HepG2 (cell line): ENCODE data around the gene ZBTB32. TPM values are rescaled to one million over a fixed set of nuclear protein-coding genes. Genes with fewer than 3 reads are reported as not detected.
A peak's percentile ranks its signal among the peaks of the same experiment; 100 is the strongest.

Source experiments
- ATAC-seq: fragments of 200-7000 bp; cut with Tn5 transposase; 3 replicates; pipeline ENCODE4 v1.9.1; 2020; ENCODE audit warnings: mild to moderate bottlenecking, moderate library complexity
- BruUV-seq: library from RNA; stranded (reverse); fragments of 400-500 nt; replicated peaks from 2 replicates; lab custom pipeline; 2021; lab: Mats Ljungman, UMichigan
- CTCF ChIA-PET: fragments of 300-600 bp; formaldehyde crosslinking; extraction: SDS; loops from one replicate; lab custom pipeline; 2021; ENCODE audit warnings: low total read pairs, inconsistent platforms, low intra/inter-chr PET ratio; lab: Yijun Ruan, JAX
- POLR2A ChIA-PET: fragments of 350-600 bp; sonication (Branson Sonifier 250); formaldehyde crosslinking; loops from one replicate; lab custom pipeline; 2020; ENCODE audit warnings: antibody characterized with exemption, inconsistent platforms; lab: Yijun Ruan, JAX
- DNase-seq: peaks from one replicate; pipeline ENCODE4 v3.0.0-alpha.2; 2015; ENCODE audit warnings: low spot score
- FAIRE-seq: peaks from 3 replicates; lab custom pipeline; 2011; peaks lifted over from hg19 to GRCh38; lab: Jason Lieb, UNC
- H2AFZ ChIP-seq: one replicate; pipeline ENCODE4 v1.6.1; 2011; ENCODE audit warnings: low read length, inconsistent platforms
- H3K27ac ChIP-seq: fragments of 300-600 bp; 3 replicates; pipeline ENCODE4 v1.8.0; 2011; ENCODE audit warnings: mixed run types, mild to moderate bottlenecking, mixed read lengths, low read length, inconsistent platforms; ENCODE audit not compliant: insufficient read depth; ENCODE audit errors: extremely low read length
- H3K27me3 ChIP-seq, 2 experiments: fragments of 200-600 bp in 1 of 2; 2 replicates in 1 of 2; 3 replicates in 1 of 2; pipeline versions ENCODE4 v1.6.0 to v1.8.0; 2011; ENCODE audit warnings: low read length in 2 of 2, mild to moderate bottlenecking in 2 of 2, moderate library complexity in 2 of 2, inconsistent platforms in 1 of 2; ENCODE audit not compliant: insufficient read depth in 2 of 2, control insufficient read depth in 1 of 2
- H3K36me3 ChIP-seq, 2 experiments: fragments of 200-600 bp in 1 of 2; replicated peaks in 1 of 2; 2 replicates in 1 of 2; 3 replicates in 1 of 2; pipeline versions ENCODE4 v1.5.1 to v1.8.0; 2011; ENCODE audit warnings: low read length in 2 of 2, inconsistent platforms in 1 of 2; ENCODE audit not compliant: insufficient read depth in 2 of 2, control insufficient read depth in 1 of 2
- H3K4me1 ChIP-seq: 2 replicates; pipeline ENCODE4 v1.5.1; 2012; ENCODE audit warnings: low read length, inconsistent platforms; ENCODE audit not compliant: insufficient read depth
- H3K4me2 ChIP-seq: 2 replicates; pipeline ENCODE4 v1.6.0; 2011; ENCODE audit warnings: low read depth, low read length, inconsistent platforms
- H3K4me3 ChIP-seq, 3 experiments: fragments of 200-600 bp in 1 of 3; sonication (generic), shearing (Covaris generic) in 1 of 3; replicated peaks in 1 of 3; 2 replicates each; pipeline ENCODE4 v1.5.1; 2011 to 2016; ENCODE audit warnings: low read length in 3 of 3, inconsistent platforms in 2 of 3, low read depth in 2 of 3, mild to moderate bottlenecking in 2 of 3, control low read depth in 1 of 3, mixed read lengths in 1 of 3; ENCODE audit not compliant: insufficient read depth in 1 of 3
- H3K79me2 ChIP-seq: one replicate; pipeline ENCODE4 v1.6.1; 2011; ENCODE audit warnings: low read length, inconsistent platforms; ENCODE audit not compliant: insufficient read depth
- H3K9ac ChIP-seq: 2 replicates; pipeline ENCODE4 v1.6.0; 2011; ENCODE audit warnings: mild to moderate bottlenecking, low read depth, low read length, inconsistent platforms; ENCODE audit not compliant: insufficient read depth
- H3K9me3 ChIP-seq: 2 replicates; pipeline ENCODE4 v1.5.1; 2012; ENCODE audit warnings: mild to moderate bottlenecking, low read length
- H4K20me1 ChIP-seq: 2 replicates; pipeline ENCODE4 v1.6.0; 2011; ENCODE audit warnings: inconsistent platforms, mild to moderate bottlenecking, low read length, moderate library complexity; ENCODE audit not compliant: insufficient read depth
- ARNTL ChIP-seq: sonication (generic); formaldehyde crosslinking; IDR thresholded peaks from 2 replicates; pipeline ENCODE4 v1.4.0; 2020; ENCODE audit warnings: mild to moderate bottlenecking, missing genetic modification reagents
- EZH2 ChIP-seq: conservative IDR thresholded peaks from 2 replicates; pipeline ENCODE4 v1.6.1; 2012; ENCODE audit warnings: mild to moderate bottlenecking, low read depth, low read length, moderate library complexity
- HMGXB4 ChIP-seq, 2 experiments: sonication (generic) in 1 of 2; formaldehyde crosslinking in 1 of 2; IDR thresholded peaks; 2 replicates each; pipeline versions ENCODE4 v1.4.0 to v1.6.1; 2018 to 2020; ENCODE audit warnings: missing genetic modification reagents in 2 of 2, borderline replicate concordance in 1 of 2, low read depth in 1 of 2, mild to moderate bottlenecking in 1 of 2, missing biosample characterization in 1 of 2
- NFKB2 ChIP-seq: sonication (generic); formaldehyde crosslinking; IDR thresholded peaks from 2 replicates; pipeline ENCODE4 v1.4.0; 2020; ENCODE audit warnings: missing genetic modification reagents, borderline replicate concordance
- PHB2 ChIP-seq: fragments of 450-650 bp; IDR thresholded peaks from 2 replicates; pipeline ENCODE4 v1.6.1; 2018; ENCODE audit not compliant: partially characterized antibody
- SP5 ChIP-seq: IDR thresholded peaks from 2 replicates; pipeline ENCODE4 v1.6.1; 2016; ENCODE audit warnings: low read depth, borderline replicate concordance
- ZHX2 ChIP-seq, 2 experiments: sonication (generic) in 1 of 2; formaldehyde crosslinking in 1 of 2; IDR thresholded peaks; 2 replicates each; pipeline versions ENCODE4 v1.6.1 to v1.9.0; 2014 to 2022; ENCODE audit warnings: antibody characterized with exemption in 1 of 2, borderline replicate concordance in 1 of 2, inconsistent platforms in 1 of 2, low read depth in 1 of 2, missing genetic modification reagents in 1 of 2
- ZNF275 ChIP-seq: sonication (generic); formaldehyde crosslinking; IDR thresholded peaks from 2 replicates; pipeline ENCODE4 v1.8.0; 2022; ENCODE audit warnings: missing genetic modification reagents, mild to moderate bottlenecking, inconsistent platforms, borderline replicate concordance
- WGBS: methylation state at CpG from one replicate; pipeline ENCODE4 v1.1.6; 2017; ENCODE audit warnings: low lambda C conversion rate; 5-methylcytosine and 5-hydroxymethylcytosine counted together
- in situ Hi-C: cut with HindIII; loops from 2 replicates; pipeline ENCODE4 v1.10.0; 2017; ENCODE audit warnings: low pct_unique_long_range_greater_than_20kb; ENCODE audit not compliant: extremely low pct_ligation_motif_present
- intact Hi-C: fragments of 100-400 bp; cut with micrococcal nuclease; formaldehyde crosslinking; loops from one replicate; pipeline ENCODE4 v1.10.0; 2022; ENCODE audit not compliant: unreplicated experiment
- polyA plus RNA-seq, 8 experiments: library from polyadenylated mRNA; depleted of rRNA in 3 of 8; stranded (reverse) in 7 of 8; unstranded in 1 of 8; fragments of >200 nt; fragmentation: Illumina TruSeq in 4 of 8; extraction: Trizol in 4 of 8; gene quantifications; 2 replicates each; pipeline versions ENCODE4 v1.2.1 to v1.2.3, GENCODE V29; 2011 to 2016; ENCODE audit warnings: low read depth in 4 of 8, missing spikeins in 1 of 8, mixed read lengths in 1 of 8; ENCODE audit not compliant: insufficient read depth in 1 of 8
- total RNA-seq, 5 experiments: library from RNA; depleted of rRNA; stranded (reverse); fragments of >200 nt; fragmentation: Illumina TruSeq; extraction: Trizol; gene quantifications; 2 replicates each; pipeline ENCODE4 v1.2.3, GENCODE V29; 2016; ENCODE audit warnings: low read depth in 1 of 5

The ZBTB32 gene
- total and polyA plus RNA-seq, 2 of the 13 experiments (the other 11 are each of a cell fraction or from before 2014, with no cell fraction given), result not detected

GRCh38 chr19:35719402-35720162 lies 15.2 kb downstream of the ZBTB32 start:
- DNase-seq (peak; percentile 89), ATAC-seq (peak; percentile 53), FAIRE-seq (peak; percentile 92)
- H3K27me3 ChIP-seq, result no peaks in the 10 kb centered on the region
- H3K9ac ChIP-seq, result peak overlapping the region; percentile 88
- no peaks in the 10 kb centered on the region for H3K9me3 ChIP-seq
- H3K4me1 ChIP-seq, result peaks cover 28% of the 10 kb centered on the region
- TSS peak; percentile 44 for BruUV-seq
- H4K20me1 ChIP-seq, result peaks cover 8% of the 10 kb centered on the region
- peak overlapping the region; percentile 84 for H3K4me2 ChIP-seq
- 30% methylated on average over 27 of the region's 32 CpGs for WGBS
- H3K4me3 ChIP-seq, result peak overlapping the region; percentile 93 to 99 (median 97)
- peaks cover 21% of the 10 kb centered on the region for H3K79me2 ChIP-seq
- peaks cover 20 to 40% of the 10 kb centered on the region in 2 experiments for H3K36me3 ChIP-seq
- intact Hi-C loops, result loop anchor here (2.0 kb wide), 1 partner anchor 21 kb away; no protein-coding TSS in a partner anchor
- H3K27ac ChIP-seq, result peak overlapping the region; percentile 67
- in situ Hi-C loops, result loop anchor here (5.0 kb wide), 1 partner anchor 172 kb away; the partner anchor contains the start of gene TMEM147
- no peak overlapping the region for H2AFZ ChIP-seq
- ChIA-PET POLR2A (interaction anchor here (1.0 to 4.6 kb wide), 9 partner anchors 10 to 100 kb away, joined by 3 to 69 read pairs (median 4); partner anchors contain the start of genes LIN37, PSENEN and U2AF1L4), CTCF (interaction anchor here (7.0 kb wide), 1 partner anchor 25 kb away, joined by 201 read pairs; no protein-coding TSS in a partner anchor)
- TF ChIP-seq ARNTL (no peak), HMGXB4 (CRISPR knock-in tag; IDR thresholded peaks at IDR 0.05; ENCODE audit: borderline replicate concordance in 1 of 2, low read depth in 1 of 2) (0 out of 4 replicates have a peak, but pooled peaks of 1 of the 2 experiments have one; percentile 29), EZH2 (no peak), PHB2 (no peak), ZHX2 (IDR thresholded peaks at IDR 0.05; ENCODE audit: low read depth) (no peak), ZHX2 (CRISPR knock-in tag; IDR thresholded peaks at IDR 0.05; ENCODE audit: borderline replicate concordance) (no peak), ZNF275 (CRISPR knock-in tag) (0 out of 2 replicates have a peak, but pooled peaks have one; percentile 32), NFKB2 (CRISPR knock-in tag) (no peak), SP5 (CRISPR knock-in tag) (peak; percentile 66; the same call in 1 of the 2 replicates)
